ENCODE results near the gene SLC8A2.

- TF ChIP-seq RAD21 (conservative IDR thresholded peaks at IDR 0.05) (no peak), CTCF (IDR thresholded peaks at IDR 0.05; ENCODE audit: poor library complexity, severe bottlenecking) (no peak), POLR2AphosphoS5 (IDR thresholded peaks at IDR 0.05) (no peak), TAF1 (IDR thresholded peaks at IDR 0.05; ENCODE audit: low read depth) (no peak), REST (IDR thresholded peaks at IDR 0.05; ENCODE audit: borderline replicate concordance) (no peak)
These were observed 336 bp downstream of the SLC8A2 start for GRCh38 chr19:47471381-47471732.
